Tibial artery (tissue), 4 donors: ENCODE measurements around the gene TKT.

Source experiments
- DNase-seq, 2 donors: peaks; one replicate each; pipeline ENCODE4 v3.0.0-alpha.2; 2019
- H3K27ac ChIP-seq, 2 donors: fragments of 200-600 bp; sonication (generic) in 1 of 2; 1 replicate in 1 of 2; 2 replicates in 1 of 2; pipeline ENCODE4 v1.5.1; 2018 to 2019; ENCODE audit warnings: mild to moderate bottlenecking in 1 of 2
- H3K27me3 ChIP-seq, 2 donors: fragments of 200-600 bp; sonication (generic) in 1 of 2; one replicate each; pipeline versions ENCODE4 v1.5.1 to v1.6.0; 2016 to 2019
- H3K36me3 ChIP-seq, 3 donors: fragments of 200-600 bp; sonication (generic) in 2 of 3; one replicate each; pipeline ENCODE4 v1.5.1; 2016 to 2019; ENCODE audit warnings: mild to moderate bottlenecking in 2 of 3
- H3K4me1 ChIP-seq, 4 donors: fragments of 200-600 bp; sonication (generic) in 2 of 4; 1 replicate in 3 of 4; 2 replicates in 1 of 4; pipeline ENCODE4 v1.5.1; 2016 to 2019
- H3K4me3 ChIP-seq, 2 donors: fragments of 200-600 bp; sonication (generic) in 1 of 2; 1 replicate in 1 of 2; 2 replicates in 1 of 2; pipeline ENCODE4 v1.5.1; 2018 to 2019; ENCODE audit warnings: mild to moderate bottlenecking in 2 of 2
- H3K9me3 ChIP-seq, 3 donors: fragments of 200-600 bp; sonication (generic) in 1 of 3; one replicate each; pipeline ENCODE4 v1.5.1; 2016 to 2019
- intact Hi-C: fragments of 100-400 bp; cut with DNase I; formaldehyde crosslinking; loops from one replicate; pipeline ENCODE4 v1.15.0; 2023; ENCODE audit warnings: low total_unique reads
- TF ChIP-seq, protein P1 (sequence below), 2 experiments: fragments of 200-600 bp in 1 of 2; fragments of 450-650 bp in 1 of 2; IDR thresholded peaks; one replicate each; pipeline ENCODE4 v1.5.1; 2017 to 2019; ENCODE audit warnings: antibody characterized with exemption in 2 of 2, mild to moderate bottlenecking in 1 of 2, moderate library complexity in 1 of 2

Gene TKT

DNA sequence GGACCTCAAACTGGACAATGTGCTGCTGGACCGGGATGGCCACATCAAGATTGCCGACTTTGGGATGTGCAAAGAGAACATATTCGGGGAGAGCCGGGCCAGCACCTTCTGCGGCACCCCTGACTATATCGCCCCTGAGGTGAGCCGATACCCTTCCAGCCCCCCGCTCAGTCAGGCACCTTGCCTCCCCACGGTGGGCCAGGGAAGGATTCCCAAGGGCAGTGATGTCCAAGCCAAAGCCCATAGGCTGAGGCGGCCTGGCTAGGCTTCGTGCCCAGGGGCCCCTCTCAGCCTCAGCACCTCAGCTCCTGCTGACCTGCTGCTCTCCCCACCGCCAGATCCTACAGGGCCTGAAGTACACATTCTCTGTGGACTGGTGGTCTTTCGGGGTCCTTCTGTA is 67.1 kb downstream of the TKT start:
- Histone ChIP-seq H3K36me3 (peaks cover 51 to 81% (median 68%) of the 10 kb centered on the region in 3 donors), H3K27me3 (no peaks in the 10 kb centered on the region), H3K4me3 (no peak overlapping the region), H3K4me1 (peaks cover 0 to 13% (median 8%) of the 10 kb centered on the region in 4 donors), H3K27ac (no peak overlapping the region), H3K9me3 (no peaks in the 10 kb centered on the region)
- TF ChIP-seq, protein P1, sequence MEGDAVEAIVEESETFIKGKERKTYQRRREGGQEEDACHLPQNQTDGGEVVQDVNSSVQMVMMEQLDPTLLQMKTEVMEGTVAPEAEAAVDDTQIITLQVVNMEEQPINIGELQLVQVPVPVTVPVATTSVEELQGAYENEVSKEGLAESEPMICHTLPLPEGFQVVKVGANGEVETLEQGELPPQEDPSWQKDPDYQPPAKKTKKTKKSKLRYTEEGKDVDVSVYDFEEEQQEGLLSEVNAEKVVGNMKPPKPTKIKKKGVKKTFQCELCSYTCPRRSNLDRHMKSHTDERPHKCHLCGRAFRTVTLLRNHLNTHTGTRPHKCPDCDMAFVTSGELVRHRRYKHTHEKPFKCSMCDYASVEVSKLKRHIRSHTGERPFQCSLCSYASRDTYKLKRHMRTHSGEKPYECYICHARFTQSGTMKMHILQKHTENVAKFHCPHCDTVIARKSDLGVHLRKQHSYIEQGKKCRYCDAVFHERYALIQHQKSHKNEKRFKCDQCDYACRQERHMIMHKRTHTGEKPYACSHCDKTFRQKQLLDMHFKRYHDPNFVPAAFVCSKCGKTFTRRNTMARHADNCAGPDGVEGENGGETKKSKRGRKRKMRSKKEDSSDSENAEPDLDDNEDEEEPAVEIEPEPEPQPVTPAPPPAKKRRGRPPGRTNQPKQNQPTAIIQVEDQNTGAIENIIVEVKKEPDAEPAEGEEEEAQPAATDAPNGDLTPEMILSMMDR (IDR thresholded peaks at IDR 0.05): no peak
- no peak for DNase-seq
- intact Hi-C loops: no loop called here

DNA sequence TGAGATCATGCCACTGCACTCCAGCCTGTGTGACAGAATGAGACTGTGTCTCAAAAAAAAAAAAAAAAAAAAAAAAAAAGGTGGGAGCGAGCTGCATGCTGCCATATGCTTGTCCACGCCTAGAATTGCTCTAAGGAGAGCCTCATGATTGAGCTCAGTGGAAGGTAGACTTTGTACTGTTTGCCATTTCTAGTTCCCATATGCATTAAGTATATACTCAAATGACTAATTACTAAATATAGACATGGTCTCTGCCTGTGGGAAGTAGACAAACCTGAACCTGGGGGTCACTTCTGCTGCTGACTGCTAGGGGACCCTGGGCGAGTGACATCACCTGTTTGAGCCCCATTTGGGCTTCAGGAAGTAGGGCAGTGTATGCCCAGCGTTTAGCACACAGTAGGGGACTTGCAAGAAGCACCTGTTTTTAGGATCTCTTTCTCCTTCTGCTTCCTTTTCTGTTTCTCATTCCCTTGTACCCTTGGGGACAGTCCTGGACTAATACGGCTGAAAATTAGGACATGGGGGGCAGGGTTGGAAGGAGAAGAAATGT is 67.6 kb downstream of the TKT start:
- Histone ChIP-seq H3K4me1 (peaks cover 0 to 8% (median 3%) of the 10 kb centered on the region in 4 donors), H3K27ac (no peak overlapping the region), H3K27me3 (no peaks in the 10 kb centered on the region), H3K4me3 (no peak overlapping the region), H3K9me3 (no peaks in the 10 kb centered on the region), H3K36me3 (peaks cover 55 to 86% (median 73%) of the 10 kb centered on the region in 3 donors)
- intact Hi-C loops: no loop called here
- DNase-seq: no peak
- TF ChIP-seq, protein P1 (IDR thresholded peaks at IDR 0.05): no peak

DNA sequence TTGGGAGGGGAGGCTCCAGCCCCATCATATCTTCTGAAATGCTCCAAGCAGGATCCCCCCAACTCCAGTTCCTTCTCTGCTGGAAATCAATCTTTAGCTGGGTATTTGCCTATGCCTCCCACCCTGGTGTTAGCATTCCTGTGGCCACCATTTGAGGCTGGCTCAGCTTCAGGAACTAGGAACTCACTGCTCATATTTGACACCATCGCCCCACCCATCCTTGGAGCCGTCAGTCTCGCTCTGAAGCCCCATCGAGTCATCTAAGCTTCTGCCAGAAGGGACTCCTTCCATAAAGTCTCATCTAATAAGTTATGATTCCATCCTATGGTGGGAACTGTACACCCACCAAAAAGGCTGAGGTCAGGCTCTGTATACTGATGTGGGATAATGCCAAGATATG is 68.4 kb downstream of the TKT start:
- DNase-seq: no peak
- Histone ChIP-seq H3K27me3 (no peaks in the 10 kb centered on the region), H3K9me3 (no peaks in the 10 kb centered on the region), H3K27ac (no peak overlapping the region), H3K4me3 (no peak overlapping the region), H3K4me1 (no peaks in the 10 kb centered on the region), H3K36me3 (peaks cover 60 to 94% (median 81%) of the 10 kb centered on the region in 3 donors)
- TF ChIP-seq, protein P1 (IDR thresholded peaks at IDR 0.05): no peak
- intact Hi-C loops: no loop called here

DNA sequence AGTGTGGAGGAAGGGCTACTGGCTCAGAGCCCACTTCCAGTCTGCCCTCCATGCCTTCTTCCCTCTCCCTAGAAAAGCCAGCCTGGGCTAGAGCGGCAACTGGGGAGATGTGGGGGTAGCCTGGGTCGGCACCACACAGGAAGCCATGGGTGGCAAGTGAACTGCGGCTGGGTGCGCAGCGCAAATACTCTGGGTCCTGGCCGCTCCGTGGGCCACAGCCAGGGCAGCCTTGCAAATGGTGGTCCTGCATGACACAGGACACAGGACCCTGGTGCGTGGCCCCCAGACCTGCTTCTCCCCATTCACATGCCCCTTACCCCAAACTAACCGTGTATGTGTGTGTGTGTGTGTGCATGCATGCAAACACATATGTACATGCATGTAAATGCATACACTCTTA is 69.1 kb downstream of the TKT start:
- H3K36me3 ChIP-seq: peaks cover 66 to 96% (median 82%) of the 10 kb centered on the region in 3 donors
- H3K4me1 ChIP-seq: no peaks in the 10 kb centered on the region
- no peak overlapping the region for H3K27ac ChIP-seq
- H3K4me3 ChIP-seq: no peak overlapping the region
- TF ChIP-seq, protein P1 (IDR thresholded peaks at IDR 0.05): no peak
- H3K27me3 ChIP-seq: no peaks in the 10 kb centered on the region
- no peak for DNase-seq
- intact Hi-C loops: no loop called here
- no peaks in the 10 kb centered on the region for H3K9me3 ChIP-seq

DNA sequence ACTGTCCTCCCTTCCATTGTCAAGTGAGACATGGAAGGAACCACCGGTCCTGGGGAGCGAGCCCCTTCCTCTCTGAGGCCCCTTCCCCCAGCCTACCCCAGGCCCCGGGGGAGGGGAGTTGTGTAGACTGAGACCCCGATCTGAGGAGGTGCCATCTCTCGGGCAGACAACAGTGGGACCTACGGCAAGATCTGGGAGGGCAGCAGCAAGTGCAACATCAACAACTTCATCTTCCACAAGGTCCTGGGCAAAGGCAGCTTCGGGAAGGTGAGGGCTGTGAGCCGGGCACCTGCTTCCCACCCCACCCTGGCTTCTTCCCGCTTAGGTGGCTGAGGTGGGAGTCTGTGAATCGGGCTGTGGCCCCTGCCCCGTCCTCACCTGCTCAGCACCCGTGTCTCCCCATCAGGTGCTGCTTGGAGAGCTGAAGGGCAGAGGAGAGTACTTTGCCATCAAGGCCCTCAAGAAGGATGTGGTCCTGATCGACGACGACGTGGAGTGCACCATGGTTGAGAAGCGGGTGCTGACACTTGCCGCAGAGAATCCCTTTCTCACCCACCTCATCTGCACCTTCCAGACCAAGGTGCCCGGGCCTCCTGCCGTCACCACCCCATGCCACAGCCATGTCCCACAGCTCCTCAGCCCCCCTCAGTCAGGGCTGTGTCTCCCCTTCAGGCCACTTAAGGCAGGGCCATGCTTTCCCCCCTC is 69.9 kb downstream of the TKT start:
- Histone ChIP-seq H3K27ac (no peak overlapping the region), H3K27me3 (no peaks in the 10 kb centered on the region), H3K9me3 (no peaks in the 10 kb centered on the region), H3K4me1 (no peaks in the 10 kb centered on the region), H3K4me3 (no peak overlapping the region), H3K36me3 (peaks cover 74 to 96% (median 89%) of the 10 kb centered on the region in 3 donors)
- TF ChIP-seq, protein P1 (IDR thresholded peaks at IDR 0.05): no peak
- no peak for DNase-seq
- intact Hi-C loops: no loop called here
